Islet of Langerhans (tissue), 1 donor: Measurements from ENCODE around the gene HNRNPM.
A peak's percentile ranks its signal among the peaks of the same experiment; 100 is the strongest.
"Not testable (repeated sequence)": the region's sequence is repeated elsewhere in the genome, so short reads cannot be mapped to it uniquely, and the experiment has no call there.

Experiments
- FAIRE-seq: peaks from one replicate; lab custom pipeline; 2011; peaks lifted over from hg19 to GRCh38; lab: Jason Lieb, UNC

Gene HNRNPM

GRCh38 chr19:8444677-8445487 is at the start of gene HNRNPM:
HNRNPM (plus strand) TSS chr19:8444975; CDS start chr19:8444999, 24 bp downstream.
- peak; percentile 82 for FAIRE-seq

- no peak for FAIRE-seq
Measured at GRCh38 chr19:8395621-8396082, 49.1 kb upstream of the HNRNPM start.

GRCh38 chr19:8396185-8396562 is 48.6 kb upstream of the HNRNPM start:
- FAIRE-seq = no peak

- FAIRE-seq = no peak
Measured at GRCh38 chr19:8396563-8397203, 48.1 kb upstream of the HNRNPM start.

GRCh38 chr19:8397271-8397670 is 47.5 kb upstream of the HNRNPM start:
- FAIRE-seq = no peak

GRCh38 chr19:8397746-8398310 is 46.9 kb upstream of the HNRNPM start:
- FAIRE-seq = no peak

GRCh38 chr19:8398311-8398771 is 46.4 kb upstream of the HNRNPM start:
- FAIRE-seq = no peak

- FAIRE-seq = no peak
Measured at GRCh38 chr19:8399681-8400188, 45.0 kb upstream of the HNRNPM start.

- FAIRE-seq = no peak
Measured at GRCh38 chr19:8401981-8402411, 42.8 kb upstream of the HNRNPM start.

- FAIRE-seq = no peak
Measured at GRCh38 chr19:8403098-8403819, 41.5 kb upstream of the HNRNPM start.

- no peak for FAIRE-seq
Measured at GRCh38 chr19:8403820-8404109, 41.0 kb upstream of the HNRNPM start.

GRCh38 chr19:8404391-8405151 is 40.2 kb upstream of the HNRNPM start:
- FAIRE-seq = no peak

GRCh38 chr19:8410718-8411117 is 34.1 kb upstream of the HNRNPM start:
- not testable (repeated sequence) for FAIRE-seq

- FAIRE-seq = no peak
Measured at GRCh38 chr19:8412783-8413628, 31.8 kb upstream of the HNRNPM start, which contains the start of gene MARCHF2. MARCHF2 (plus strand) TSS chr19:8413305; CDS start chr19:8421841, 8,536 bp downstream.

- no peak for FAIRE-seq
Measured at GRCh38 chr19:8413629-8413995, 31.2 kb upstream of the HNRNPM start.

GRCh38 chr19:8416796-8417195 is 28.0 kb upstream of the HNRNPM start:
- FAIRE-seq = no peak

- FAIRE-seq = no peak
Measured at GRCh38 chr19:8421484-8422461, 23.0 kb upstream of the HNRNPM start.

- FAIRE-seq = no peak
Measured at GRCh38 chr19:8423817-8424223, 21.0 kb upstream of the HNRNPM start.

GRCh38 chr19:8425331-8425730 is 19.4 kb upstream of the HNRNPM start:
- FAIRE-seq = not testable (repeated sequence)
